MG63 (cell line): Measurements from ENCODE around the gene TNFRSF13B. TPM values are rescaled to one million over a fixed set of nuclear protein-coding genes. Genes with fewer than 3 reads are reported as not detected.
"Not testable (repeated sequence)": the region's sequence is repeated elsewhere in the genome, so short reads cannot be mapped to it uniquely, and the experiment has no call there.

ENCODE experiments used
- DNase-seq: peaks from one replicate; pipeline ENCODE4 v3.0.0-alpha.2; 2020
- H3K27me3 ChIP-seq: fragments of 250-450 bp; sonication (Bioruptor Pico); 2 replicates; pipeline ENCODE4 v1.5.1; 2020; ENCODE audit warnings: mild to moderate bottlenecking, moderate library complexity
- H3K36me3 ChIP-seq: fragments of 250-450 bp; sonication (Bioruptor Pico); 2 replicates; pipeline ENCODE4 v1.5.1; 2020; ENCODE audit warnings: mild to moderate bottlenecking, moderate library complexity
- H3K4me3 ChIP-seq: fragments of 250-450 bp; sonication (Bioruptor Pico); 2 replicates; pipeline ENCODE4 v1.5.1; 2020; ENCODE audit warnings: mild to moderate bottlenecking, moderate library complexity
- H3K9me3 ChIP-seq: fragments of 250-450 bp; sonication (Bioruptor Pico); 2 replicates; pipeline ENCODE4 v1.5.1; 2020; ENCODE audit warnings: mild to moderate bottlenecking, moderate library complexity
- total RNA-seq: library from RNA; depleted of rRNA; stranded (reverse); fragments of >200 nt; shearing (Covaris generic); gene quantifications from 2 replicates; pipeline ENCODE4 v1.2.3, GENCODE V29; 2014; ENCODE audit warnings: low replicate concordance; rRNA removed

Gene TNFRSF13B
- total RNA-seq, 1 experiment from 2014 or later = not detected

DNA sequence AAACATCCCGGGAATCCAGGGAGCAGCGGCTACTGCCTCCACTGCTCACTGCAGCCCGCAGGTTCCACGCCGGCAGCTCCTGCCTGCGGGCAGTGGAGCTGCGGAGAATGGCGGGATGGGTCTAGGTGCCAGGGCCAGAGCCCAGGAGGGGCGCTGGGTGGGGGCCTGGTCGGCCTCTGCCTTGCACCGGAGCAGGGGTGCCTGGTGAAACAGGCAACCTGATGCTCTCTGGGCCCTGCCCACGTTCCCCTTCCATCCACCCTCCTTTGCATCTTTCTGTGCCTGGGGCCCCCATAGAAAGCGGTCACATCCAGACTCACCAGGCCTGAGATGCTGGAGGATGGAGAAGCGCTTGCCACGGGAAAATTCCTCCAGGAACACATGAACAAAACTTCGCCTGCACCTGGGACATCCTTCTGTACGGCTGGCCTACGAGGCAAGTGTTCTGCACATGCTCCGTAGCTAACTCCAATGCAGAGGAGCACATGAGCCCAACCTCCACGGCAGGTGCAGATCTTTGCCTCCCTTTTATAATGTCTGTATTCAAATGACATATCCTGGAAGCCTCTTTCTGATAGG is 79.0 kb downstream of the TNFRSF13B start:
- not testable (repeated sequence) for DNase-seq, H3K4me3 ChIP-seq, H3K36me3 ChIP-seq, H3K9me3 ChIP-seq, H3K27me3 ChIP-seq

DNA sequence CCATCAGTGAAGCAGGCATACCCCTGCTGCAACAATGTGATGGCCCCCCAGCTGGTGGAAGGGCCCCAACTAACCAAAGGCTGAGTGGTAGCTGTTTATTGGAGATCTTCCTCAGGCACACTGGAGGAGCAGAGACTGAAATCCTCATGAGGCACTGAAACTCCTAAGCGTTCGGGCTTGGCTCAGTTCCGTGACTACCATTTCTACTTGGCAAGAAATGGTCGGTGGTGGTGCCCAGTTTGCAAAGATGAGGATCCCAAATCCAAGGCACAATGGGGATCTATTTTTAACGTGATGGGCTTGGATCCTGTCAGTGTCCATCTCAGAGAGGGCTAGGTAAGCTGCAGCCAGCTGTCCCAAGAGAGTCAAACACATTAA is 82.8 kb downstream of the TNFRSF13B start:
- Histone ChIP-seq H3K36me3 (no peaks in the 10 kb centered on the region), H3K27me3 (no peaks in the 10 kb centered on the region), H3K4me3 (no peak overlapping the region), H3K9me3 (no peaks in the 10 kb centered on the region)
- no peak for DNase-seq

Other genes with a start within 250 kb of the TNFRSF13B start
- 139 and 143 TPM in 2 replicates for gene MPRIP, start 70.3 kb upstream of the TNFRSF13B start, total RNA-seq
- 3.0 and 6.6 TPM in 2 replicates for gene PLD6, start 234.2 kb upstream of the TNFRSF13B start, total RNA-seq